KMS-11 (cell line): Measurements from ENCODE around the gene TCF4.

Source experiments
- H2AFZ ChIP-seq: fragments of 200-600 bp; sonication (generic); 2 replicates; pipeline ENCODE4 v1.6.1; 2016; ENCODE audit warnings: antibody characterized with exemption, mixed run types, low read depth
- H3K27ac ChIP-seq: fragments of 200-600 bp; sonication (generic); 2 replicates; pipeline ENCODE4 v1.6.1; 2016; ENCODE audit warnings: mild to moderate bottlenecking, mixed run types
- H3K27me3 ChIP-seq: fragments of 200-600 bp; sonication (generic); 2 replicates; pipeline ENCODE4 v1.6.1; 2017; ENCODE audit warnings: mild to moderate bottlenecking, low read depth, mixed run types, moderate library complexity; ENCODE audit not compliant: insufficient read depth
- H3K36me3 ChIP-seq: fragments of 200-600 bp; sonication (generic); 2 replicates; pipeline ENCODE4 v1.6.1; 2017; ENCODE audit warnings: mild to moderate bottlenecking, mixed run types; ENCODE audit not compliant: insufficient read depth
- H3K4me1 ChIP-seq: fragments of 200-600 bp; sonication (generic); 2 replicates; pipeline ENCODE4 v1.6.1; 2016; ENCODE audit warnings: mild to moderate bottlenecking, low read depth, mixed run types; ENCODE audit not compliant: poor library complexity, severe bottlenecking
- H3K4me2 ChIP-seq: fragments of 200-600 bp; sonication (generic); 2 replicates; pipeline ENCODE4 v1.7.0; 2016; ENCODE audit warnings: mild to moderate bottlenecking, mixed run types
- H3K4me3 ChIP-seq: fragments of 200-600 bp; sonication (generic); IDR thresholded peaks from 2 replicates; pipeline ENCODE4 v1.6.1; 2017; ENCODE audit warnings: low read depth, low read length, mixed read lengths; ENCODE audit not compliant: insufficient read depth
- H3K79me2 ChIP-seq: fragments of 200-600 bp; sonication (generic); 2 replicates; pipeline ENCODE4 v1.6.1; 2016; ENCODE audit warnings: low read depth, mixed run types; ENCODE audit not compliant: insufficient read depth
- H3K9ac ChIP-seq: fragments of 200-600 bp; sonication (generic); 2 replicates; pipeline ENCODE4 v1.6.1; 2016; ENCODE audit warnings: mild to moderate bottlenecking, mixed run types
- H4K20me1 ChIP-seq: fragments of 200-600 bp; sonication (generic); 2 replicates; pipeline ENCODE4 v1.6.1; 2016; ENCODE audit warnings: mild to moderate bottlenecking, mixed run types; ENCODE audit not compliant: insufficient read depth
- TF ChIP-seq, protein P1 (sequence below): fragments of 200-600 bp; sonication (generic); conservative IDR thresholded peaks from 2 replicates; pipeline ENCODE4 v1.6.1; 2017; ENCODE audit warnings: low read depth, mild to moderate bottlenecking, antibody characterized with exemption, low read length, moderate library complexity, mixed read lengths

TCF4 gene

DNA sequence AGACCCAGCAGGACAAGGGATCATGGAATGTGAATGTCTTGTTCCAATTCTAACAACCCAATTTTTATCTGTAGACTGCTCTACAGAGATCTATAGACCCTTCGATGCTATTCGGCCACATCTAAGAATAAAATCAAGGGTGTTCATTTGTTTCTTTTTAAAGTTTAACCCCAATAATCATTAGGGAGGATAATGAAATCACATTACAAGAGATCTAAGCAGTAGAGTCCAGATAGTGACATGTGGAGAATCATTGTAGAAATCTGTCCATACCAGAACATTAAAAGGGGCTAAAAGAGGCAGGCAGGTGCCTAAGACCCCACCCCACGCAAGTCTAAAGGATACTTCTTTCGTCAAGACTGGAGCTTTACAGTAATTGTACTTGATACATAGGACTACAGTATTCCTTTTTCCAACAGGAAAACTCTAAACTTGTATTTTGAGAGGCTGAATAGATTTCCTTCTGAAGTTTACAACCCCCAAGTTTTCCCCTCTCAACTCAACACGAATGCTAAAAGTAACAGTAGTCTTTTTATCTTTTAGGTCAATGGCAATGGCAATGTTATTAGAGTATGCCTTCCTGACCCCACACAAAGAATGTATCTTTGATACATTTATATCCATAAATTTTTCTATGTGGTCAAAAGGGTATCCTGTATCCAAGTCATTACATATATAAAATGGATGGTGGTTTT lies 183.7 kb downstream of the TCF4 start:
- no peaks in the 10 kb centered on the region for H3K36me3 ChIP-seq
- H3K9ac ChIP-seq, result no peak overlapping the region
- no peaks in the 10 kb centered on the region for H3K4me1 ChIP-seq
- no peak overlapping the region for H3K27ac ChIP-seq
- no peaks in the 10 kb centered on the region for H3K27me3 ChIP-seq
- H3K4me2 ChIP-seq, result no peak overlapping the region
- 0 out of 2 replicates have a peak, but pooled peaks cover 4% of the 10 kb centered on the region for H3K79me2 ChIP-seq
- no peak overlapping the region for H2AFZ ChIP-seq
- no peak overlapping the region for H3K4me3 ChIP-seq
- TF ChIP-seq, protein P1, sequence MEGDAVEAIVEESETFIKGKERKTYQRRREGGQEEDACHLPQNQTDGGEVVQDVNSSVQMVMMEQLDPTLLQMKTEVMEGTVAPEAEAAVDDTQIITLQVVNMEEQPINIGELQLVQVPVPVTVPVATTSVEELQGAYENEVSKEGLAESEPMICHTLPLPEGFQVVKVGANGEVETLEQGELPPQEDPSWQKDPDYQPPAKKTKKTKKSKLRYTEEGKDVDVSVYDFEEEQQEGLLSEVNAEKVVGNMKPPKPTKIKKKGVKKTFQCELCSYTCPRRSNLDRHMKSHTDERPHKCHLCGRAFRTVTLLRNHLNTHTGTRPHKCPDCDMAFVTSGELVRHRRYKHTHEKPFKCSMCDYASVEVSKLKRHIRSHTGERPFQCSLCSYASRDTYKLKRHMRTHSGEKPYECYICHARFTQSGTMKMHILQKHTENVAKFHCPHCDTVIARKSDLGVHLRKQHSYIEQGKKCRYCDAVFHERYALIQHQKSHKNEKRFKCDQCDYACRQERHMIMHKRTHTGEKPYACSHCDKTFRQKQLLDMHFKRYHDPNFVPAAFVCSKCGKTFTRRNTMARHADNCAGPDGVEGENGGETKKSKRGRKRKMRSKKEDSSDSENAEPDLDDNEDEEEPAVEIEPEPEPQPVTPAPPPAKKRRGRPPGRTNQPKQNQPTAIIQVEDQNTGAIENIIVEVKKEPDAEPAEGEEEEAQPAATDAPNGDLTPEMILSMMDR, result no peak
- H4K20me1 ChIP-seq, result no peaks in the 10 kb centered on the region

DNA sequence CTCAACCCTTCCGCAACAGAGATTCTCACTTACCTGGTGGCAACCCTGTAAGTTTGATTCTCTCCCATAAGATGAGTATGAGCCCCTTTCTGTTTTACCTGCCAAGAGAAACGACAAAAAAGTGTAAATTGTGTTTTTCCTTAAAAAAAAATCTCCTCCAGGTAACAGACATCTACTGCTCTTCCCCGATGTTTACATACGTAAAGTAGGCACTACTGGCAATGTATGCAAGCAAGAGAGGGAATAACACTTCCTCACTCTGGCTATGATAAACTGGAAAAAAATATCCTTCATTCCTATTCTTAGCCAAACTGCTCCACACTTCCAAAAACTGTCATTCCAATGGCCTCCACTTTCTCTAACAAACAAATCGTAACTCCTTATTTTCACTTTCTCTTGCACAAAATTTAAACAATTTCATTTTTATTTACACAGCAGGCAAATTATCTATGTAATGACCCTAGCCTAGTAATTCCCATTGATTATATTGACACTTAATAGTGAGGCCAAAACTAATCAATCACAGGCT lies 184.5 kb downstream of the TCF4 start:
- H3K27me3 ChIP-seq, result no peaks in the 10 kb centered on the region
- H3K36me3 ChIP-seq, result no peaks in the 10 kb centered on the region
- H3K9ac ChIP-seq, result no peak overlapping the region
- H3K4me2 ChIP-seq, result no peak overlapping the region
- H3K4me3 ChIP-seq, result no peak overlapping the region
- TF ChIP-seq, protein P1, result no peak
- no peaks in the 10 kb centered on the region for H4K20me1 ChIP-seq
- H3K4me1 ChIP-seq, result no peaks in the 10 kb centered on the region
- no peak overlapping the region for H3K27ac ChIP-seq
- no peaks in the 10 kb centered on the region for H3K79me2 ChIP-seq
- H2AFZ ChIP-seq, result no peak overlapping the region

DNA sequence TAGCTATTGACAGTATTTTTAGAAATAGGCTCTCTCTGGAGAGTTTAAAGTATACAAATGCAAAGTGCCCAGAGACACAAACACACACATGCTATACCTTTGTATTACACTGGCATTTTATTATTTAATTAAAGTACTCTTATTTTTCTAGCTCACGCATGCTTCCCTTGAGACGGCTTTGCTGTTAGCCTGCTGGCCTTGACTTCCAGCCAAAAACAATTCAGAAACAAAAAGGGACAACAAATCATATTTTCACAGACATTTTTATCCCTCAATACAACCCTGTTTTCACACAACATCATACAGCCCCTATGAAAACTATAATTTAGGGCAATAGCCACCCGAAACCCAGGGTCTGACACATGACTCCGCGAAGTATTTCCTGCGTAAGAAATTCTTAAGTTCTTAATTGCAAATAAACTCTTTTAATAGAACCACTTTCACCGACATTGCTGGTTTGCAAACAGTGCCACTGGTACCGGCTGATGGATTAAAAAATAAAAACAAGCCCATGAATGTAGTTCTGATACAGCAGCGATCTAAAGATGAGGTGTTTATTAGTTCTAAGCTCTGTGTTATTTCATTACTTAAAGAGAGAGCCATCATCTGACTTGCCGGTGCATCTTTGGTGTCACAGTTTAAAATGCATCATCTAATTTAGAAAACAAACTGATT lies 185.1 kb downstream of the TCF4 start:
- H3K79me2 ChIP-seq, result no peaks in the 10 kb centered on the region
- H3K36me3 ChIP-seq, result no peaks in the 10 kb centered on the region
- no peak overlapping the region for H3K4me3 ChIP-seq
- H3K27me3 ChIP-seq, result no peaks in the 10 kb centered on the region
- TF ChIP-seq, protein P1, result no peak
- no peak overlapping the region for H3K27ac ChIP-seq
- H3K4me1 ChIP-seq, result no peaks in the 10 kb centered on the region
- H4K20me1 ChIP-seq, result no peaks in the 10 kb centered on the region
- no peak overlapping the region for H3K9ac ChIP-seq
- H3K4me2 ChIP-seq, result no peak overlapping the region
- H2AFZ ChIP-seq, result no peak overlapping the region

DNA sequence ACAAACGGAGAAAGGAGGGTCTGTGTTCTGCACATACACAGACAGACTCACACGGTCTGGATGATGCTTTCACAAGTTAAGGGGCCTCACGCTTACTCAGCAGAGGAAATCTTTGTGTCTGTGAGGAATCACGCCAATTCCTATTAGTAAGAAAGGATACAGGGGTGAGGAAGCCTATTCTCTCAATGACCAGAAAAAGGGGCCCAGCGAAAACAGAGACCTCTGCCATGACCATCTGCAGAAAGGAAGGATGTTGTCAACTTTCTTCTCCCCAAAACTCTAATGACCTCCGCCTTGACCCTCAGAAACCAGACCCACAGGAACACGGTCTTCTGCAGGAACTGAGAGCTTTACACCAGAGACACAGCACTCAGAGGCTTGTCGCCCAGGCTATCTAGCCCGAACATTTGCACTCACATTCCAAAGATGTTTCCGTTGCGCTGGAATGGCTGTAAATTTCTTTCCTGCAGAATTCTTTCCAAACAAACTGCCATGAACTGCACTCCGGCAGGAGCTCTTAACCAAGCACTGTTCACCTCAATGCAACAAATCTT lies 186.3 kb downstream of the TCF4 start:
- TF ChIP-seq, protein P1, result no peak
- no peak overlapping the region for H3K9ac ChIP-seq
- H3K4me2 ChIP-seq, result no peak overlapping the region
- H2AFZ ChIP-seq, result no peak overlapping the region
- no peaks in the 10 kb centered on the region for H3K79me2 ChIP-seq
- H3K4me3 ChIP-seq, result no peak overlapping the region
- no peaks in the 10 kb centered on the region for H3K4me1 ChIP-seq
- H4K20me1 ChIP-seq, result no peaks in the 10 kb centered on the region
- H3K36me3 ChIP-seq, result no peaks in the 10 kb centered on the region
- H3K27ac ChIP-seq, result no peak overlapping the region
- no peaks in the 10 kb centered on the region for H3K27me3 ChIP-seq
